ENCODE measurements around the gene CCDC136.

Gene CCDC136

DNA sequence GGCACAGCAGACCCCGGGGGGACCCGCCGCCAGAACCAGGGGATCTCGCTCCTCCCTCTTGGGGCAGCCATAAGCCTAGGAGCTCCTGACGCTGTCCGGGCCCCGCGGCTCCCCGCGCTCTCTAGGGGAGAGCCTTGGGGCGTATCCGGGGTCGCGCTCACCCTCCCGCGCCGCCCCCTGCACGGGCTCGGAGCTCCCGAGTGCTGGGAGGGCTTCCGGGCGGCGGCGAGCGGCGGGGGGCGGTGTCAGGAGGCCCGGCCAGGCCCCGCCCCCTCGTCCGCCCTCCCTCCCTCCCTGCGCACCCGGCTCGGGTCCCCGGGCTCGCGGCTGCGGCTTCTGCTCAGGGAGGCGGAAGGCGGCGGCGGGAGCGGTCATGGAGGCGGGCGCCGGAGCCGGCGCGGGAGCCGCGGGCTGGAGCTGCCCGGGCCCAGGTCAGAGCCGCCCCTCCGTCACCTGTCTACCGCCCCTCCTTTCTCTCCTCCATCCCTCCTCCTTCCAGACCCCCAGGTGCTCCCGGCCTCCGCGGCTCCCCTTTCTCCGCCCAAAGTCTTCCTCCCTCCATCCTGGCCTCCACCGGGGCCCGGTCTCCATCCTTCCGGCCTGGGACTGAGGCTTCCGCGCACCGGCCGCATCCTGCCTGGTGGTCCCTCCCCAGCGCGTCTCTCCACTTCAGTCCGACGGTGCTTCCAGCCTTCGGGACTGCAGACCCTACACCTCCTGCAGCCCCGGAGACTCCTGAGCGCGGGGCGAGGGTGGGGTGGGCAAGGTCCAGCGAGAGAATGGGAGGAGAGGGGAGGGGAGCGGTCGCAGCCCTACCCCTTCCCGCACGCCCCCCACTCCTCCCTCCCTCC, at the start of gene CCDC136:
CCDC136 (plus strand) TSS at position 848 of the 851 bp plus-strand sequence. CDS start 444 bp downstream, outside the sequence.
- TF ChIP-seq PPARA (CRISPR knock-in tag; IDR thresholded peaks at IDR 0.05; ENCODE audit: borderline replicate concordance) (no peak), ZFP30 (CRISPR knock-in tag; IDR thresholded peaks at IDR 0.05) (no peak)
- TF ChIP-seq, protein P1, sequence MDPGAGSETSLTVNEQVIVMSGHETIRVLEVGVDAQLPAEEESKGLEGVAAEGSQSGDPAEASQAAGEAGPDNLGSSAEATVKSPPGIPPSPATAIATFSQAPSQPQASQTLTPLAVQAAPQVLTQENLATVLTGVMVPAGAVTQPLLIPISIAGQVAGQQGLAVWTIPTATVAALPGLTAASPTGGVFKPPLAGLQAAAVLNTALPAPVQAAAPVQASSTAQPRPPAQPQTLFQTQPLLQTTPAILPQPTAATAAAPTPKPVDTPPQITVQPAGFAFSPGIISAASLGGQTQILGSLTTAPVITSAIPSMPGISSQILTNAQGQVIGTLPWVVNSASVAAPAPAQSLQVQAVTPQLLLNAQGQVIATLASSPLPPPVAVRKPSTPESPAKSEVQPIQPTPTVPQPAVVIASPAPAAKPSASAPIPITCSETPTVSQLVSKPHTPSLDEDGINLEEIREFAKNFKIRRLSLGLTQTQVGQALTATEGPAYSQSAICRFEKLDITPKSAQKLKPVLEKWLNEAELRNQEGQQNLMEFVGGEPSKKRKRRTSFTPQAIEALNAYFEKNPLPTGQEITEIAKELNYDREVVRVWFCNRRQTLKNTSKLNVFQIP (CRISPR knock-in tag; IDR thresholded peaks at IDR 0.05; ENCODE audit: borderline replicate concordance, low read depth): no peak
- peak; percentile 89 for ATAC-seq

DNA sequence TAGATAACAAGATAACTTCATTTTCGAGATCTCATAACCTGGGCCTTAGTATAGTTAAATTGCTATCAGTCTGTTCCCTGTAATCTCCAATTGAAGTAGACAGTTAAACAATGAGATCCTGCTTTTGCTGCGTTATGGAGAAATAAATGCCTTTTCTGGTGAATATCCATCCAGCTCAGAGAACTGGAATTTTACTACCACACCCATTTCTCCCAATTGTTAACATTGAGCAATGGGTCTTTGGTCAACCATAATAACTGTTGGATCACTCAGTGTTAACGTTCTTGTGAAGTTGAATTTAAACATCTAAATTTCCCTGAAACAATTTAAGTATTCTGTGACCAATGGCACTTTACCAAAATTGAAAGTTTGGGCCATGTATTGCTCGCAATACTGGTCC, 49.6 kb upstream of the CCDC136 start:
- no peak for ATAC-seq

DNA sequence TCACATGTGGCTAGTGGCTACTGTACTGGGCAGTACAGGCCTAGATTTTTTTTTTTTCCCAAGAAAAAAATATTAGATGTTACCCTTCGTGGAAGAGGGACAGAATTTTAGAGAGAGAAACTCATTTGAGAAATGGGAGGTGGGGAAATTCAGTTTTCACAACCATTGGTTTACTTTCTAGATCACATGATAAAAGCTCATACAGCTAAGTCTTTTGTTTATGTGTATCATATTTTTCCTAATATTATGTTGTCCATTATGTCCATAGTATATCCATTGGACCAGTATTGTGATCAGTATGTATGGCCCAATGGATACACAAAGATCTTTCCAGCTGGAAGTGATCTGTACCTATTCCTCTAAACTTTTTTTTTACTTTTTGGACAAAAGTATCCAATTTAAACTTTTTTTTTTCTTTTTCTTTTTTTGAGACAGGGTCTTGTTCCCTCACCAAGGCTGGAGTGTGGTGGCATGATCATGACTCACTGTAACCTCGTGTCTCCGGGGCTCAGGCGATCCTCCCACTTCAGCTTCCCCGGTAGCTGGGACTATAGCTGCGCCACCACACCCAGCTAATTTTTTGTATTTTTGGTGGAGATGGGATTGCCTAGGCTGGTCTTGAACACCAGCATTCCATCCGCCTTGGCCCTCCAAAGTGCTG, 48.5 kb upstream of the CCDC136 start:
- ATAC-seq: no peak
- TF ChIP-seq SNAI2 (CRISPR knock-in tag; IDR thresholded peaks at IDR 0.05): no peak
- TF ChIP-seq TCF4 (CRISPR knock-in tag; IDR thresholded peaks at IDR 0.05; ENCODE audit: borderline replicate concordance): no peak
- no peak for TF ChIP-seq RARB (CRISPR knock-in tag; IDR thresholded peaks at IDR 0.05)
- TF ChIP-seq, protein P2, sequence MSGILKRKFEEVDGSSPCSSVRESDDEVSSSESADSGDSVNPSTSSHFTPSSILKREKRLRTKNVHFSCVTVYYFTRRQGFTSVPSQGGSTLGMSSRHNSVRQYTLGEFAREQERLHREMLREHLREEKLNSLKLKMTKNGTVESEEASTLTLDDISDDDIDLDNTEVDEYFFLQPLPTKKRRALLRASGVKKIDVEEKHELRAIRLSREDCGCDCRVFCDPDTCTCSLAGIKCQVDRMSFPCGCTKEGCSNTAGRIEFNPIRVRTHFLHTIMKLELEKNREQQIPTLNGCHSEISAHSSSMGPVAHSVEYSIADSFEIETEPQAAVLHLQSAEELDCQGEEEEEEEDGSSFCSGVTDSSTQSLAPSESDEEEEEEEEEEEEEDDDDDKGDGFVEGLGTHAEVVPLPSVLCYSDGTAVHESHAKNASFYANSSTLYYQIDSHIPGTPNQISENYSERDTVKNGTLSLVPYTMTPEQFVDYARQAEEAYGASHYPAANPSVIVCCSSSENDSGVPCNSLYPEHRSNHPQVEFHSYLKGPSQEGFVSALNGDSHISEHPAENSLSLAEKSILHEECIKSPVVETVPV (CRISPR knock-in tag; IDR thresholded peaks at IDR 0.05): no peak
- TF ChIP-seq TOX (CRISPR knock-in tag; IDR thresholded peaks at IDR 0.05; ENCODE audit: borderline replicate concordance): no peak
- TF ChIP-seq, protein P3, sequence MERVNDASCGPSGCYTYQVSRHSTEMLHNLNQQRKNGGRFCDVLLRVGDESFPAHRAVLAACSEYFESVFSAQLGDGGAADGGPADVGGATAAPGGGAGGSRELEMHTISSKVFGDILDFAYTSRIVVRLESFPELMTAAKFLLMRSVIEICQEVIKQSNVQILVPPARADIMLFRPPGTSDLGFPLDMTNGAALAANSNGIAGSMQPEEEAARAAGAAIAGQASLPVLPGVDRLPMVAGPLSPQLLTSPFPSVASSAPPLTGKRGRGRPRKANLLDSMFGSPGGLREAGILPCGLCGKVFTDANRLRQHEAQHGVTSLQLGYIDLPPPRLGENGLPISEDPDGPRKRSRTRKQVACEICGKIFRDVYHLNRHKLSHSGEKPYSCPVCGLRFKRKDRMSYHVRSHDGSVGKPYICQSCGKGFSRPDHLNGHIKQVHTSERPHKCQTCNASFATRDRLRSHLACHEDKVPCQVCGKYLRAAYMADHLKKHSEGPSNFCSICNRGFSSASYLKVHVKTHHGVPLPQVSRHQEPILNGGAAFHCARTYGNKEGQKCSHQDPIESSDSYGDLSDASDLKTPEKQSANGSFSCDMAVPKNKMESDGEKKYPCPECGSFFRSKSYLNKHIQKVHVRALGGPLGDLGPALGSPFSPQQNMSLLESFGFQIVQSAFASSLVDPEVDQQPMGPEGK (CRISPR knock-in tag; IDR thresholded peaks at IDR 0.05; ENCODE audit: borderline replicate concordance): no peak
- TF ChIP-seq CSDC2 (CRISPR knock-in tag; IDR thresholded peaks at IDR 0.05): no peak
- no peak for TF ChIP-seq OSR1 (CRISPR knock-in tag; IDR thresholded peaks at IDR 0.05)
- TF ChIP-seq, protein P1 (CRISPR knock-in tag; IDR thresholded peaks at IDR 0.05; ENCODE audit: borderline replicate concordance, low read depth): no peak
- TF ChIP-seq ZNF8 (CRISPR knock-in tag; IDR thresholded peaks at IDR 0.05): no peak
- TF ChIP-seq BACH2 (CRISPR knock-in tag; IDR thresholded peaks at IDR 0.05; ENCODE audit: borderline replicate concordance): no peak
- TF ChIP-seq PPARA (CRISPR knock-in tag; IDR thresholded peaks at IDR 0.05; ENCODE audit: borderline replicate concordance): no peak
- TF ChIP-seq ZFP30 (CRISPR knock-in tag; IDR thresholded peaks at IDR 0.05): no peak
- TF ChIP-seq, protein P4, sequence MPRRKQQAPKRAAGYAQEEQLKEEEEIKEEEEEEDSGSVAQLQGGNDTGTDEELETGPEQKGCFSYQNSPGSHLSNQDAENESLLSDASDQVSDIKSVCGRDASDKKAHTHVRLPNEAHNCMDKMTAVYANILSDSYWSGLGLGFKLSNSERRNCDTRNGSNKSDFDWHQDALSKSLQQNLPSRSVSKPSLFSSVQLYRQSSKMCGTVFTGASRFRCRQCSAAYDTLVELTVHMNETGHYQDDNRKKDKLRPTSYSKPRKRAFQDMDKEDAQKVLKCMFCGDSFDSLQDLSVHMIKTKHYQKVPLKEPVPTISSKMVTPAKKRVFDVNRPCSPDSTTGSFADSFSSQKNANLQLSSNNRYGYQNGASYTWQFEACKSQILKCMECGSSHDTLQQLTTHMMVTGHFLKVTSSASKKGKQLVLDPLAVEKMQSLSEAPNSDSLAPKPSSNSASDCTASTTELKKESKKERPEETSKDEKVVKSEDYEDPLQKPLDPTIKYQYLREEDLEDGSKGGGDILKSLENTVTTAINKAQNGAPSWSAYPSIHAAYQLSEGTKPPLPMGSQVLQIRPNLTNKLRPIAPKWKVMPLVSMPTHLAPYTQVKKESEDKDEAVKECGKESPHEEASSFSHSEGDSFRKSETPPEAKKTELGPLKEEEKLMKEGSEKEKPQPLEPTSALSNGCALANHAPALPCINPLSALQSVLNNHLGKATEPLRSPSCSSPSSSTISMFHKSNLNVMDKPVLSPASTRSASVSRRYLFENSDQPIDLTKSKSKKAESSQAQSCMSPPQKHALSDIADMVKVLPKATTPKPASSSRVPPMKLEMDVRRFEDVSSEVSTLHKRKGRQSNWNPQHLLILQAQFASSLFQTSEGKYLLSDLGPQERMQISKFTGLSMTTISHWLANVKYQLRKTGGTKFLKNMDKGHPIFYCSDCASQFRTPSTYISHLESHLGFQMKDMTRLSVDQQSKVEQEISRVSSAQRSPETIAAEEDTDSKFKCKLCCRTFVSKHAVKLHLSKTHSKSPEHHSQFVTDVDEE (CRISPR knock-in tag; IDR thresholded peaks at IDR 0.05): no peak
- TF ChIP-seq ESRRG (CRISPR knock-in tag; IDR thresholded peaks at IDR 0.05): no peak

More for the DNA sequence above, 49.6 kb upstream of the CCDC136 start:
- TF ChIP-seq, protein P5, sequence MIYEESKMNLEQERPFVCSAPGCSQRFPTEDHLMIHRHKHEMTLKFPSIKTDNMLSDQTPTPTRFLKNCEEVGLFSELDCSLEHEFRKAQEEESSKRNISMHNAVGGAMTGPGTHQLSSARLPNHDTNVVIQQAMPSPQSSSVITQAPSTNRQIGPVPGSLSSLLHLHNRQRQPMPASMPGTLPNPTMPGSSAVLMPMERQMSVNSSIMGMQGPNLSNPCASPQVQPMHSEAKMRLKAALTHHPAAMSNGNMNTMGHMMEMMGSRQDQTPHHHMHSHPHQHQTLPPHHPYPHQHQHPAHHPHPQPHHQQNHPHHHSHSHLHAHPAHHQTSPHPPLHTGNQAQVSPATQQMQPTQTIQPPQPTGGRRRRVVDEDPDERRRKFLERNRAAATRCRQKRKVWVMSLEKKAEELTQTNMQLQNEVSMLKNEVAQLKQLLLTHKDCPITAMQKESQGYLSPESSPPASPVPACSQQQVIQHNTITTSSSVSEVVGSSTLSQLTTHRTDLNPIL (CRISPR knock-in tag; IDR thresholded peaks at IDR 0.05; ENCODE audit: low read depth): no peak
- peak; percentile 84 for TF ChIP-seq ISL1 (CRISPR knock-in tag; IDR thresholded peaks at IDR 0.05)

All from SK-N-SH treated with all-trans-retinoic acid at 6 μM for 48 hours (cell line).